ENCODE data around the gene TAC3.

The TAC3 gene

DNA sequence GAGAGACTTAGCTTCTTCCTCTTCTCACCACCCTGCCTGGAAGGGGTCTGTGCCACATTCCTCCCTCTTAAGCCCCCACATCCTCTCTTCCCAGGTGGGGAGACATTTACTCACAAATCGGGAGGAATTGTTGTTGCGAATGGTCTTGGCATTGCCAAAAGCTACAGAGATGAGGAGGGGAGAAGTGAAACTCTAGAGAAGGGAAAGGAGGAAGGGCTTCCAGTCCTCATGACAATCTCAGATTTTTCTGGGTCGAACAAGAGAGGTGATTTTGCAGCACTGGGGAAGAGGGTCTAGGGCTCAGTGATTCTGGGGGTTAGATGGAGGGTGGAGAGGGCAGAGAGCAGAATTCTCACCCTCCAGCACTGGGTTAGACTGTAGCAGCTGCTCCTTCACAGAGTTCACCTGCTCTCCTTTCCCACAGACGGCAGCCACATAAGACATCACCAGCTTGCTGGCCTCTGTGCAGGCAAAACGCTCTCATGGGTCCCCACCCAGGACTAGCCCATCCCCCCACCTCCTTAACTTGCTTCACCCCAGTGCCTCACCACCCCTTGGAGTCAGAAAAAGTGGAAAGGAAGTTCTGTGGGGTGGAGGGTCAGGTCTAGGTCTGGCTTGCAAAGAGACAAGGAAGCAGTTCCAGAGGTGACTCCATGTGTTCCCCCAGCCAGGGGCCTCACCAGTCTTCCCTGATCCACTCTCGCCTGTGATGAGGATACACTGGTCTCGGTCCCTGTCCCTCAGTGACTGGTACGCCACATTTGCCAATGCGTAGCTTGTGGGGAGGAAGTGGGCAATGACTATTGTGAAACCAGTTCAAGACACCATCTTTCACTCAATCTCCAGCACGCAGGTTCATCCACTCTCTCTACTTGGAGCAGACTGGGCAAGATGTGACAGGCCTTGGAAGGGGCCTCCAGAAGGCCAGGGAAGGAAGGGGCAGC, 30.9 kb upstream of the TAC3 start:
- Histone ChIP-seq H3K9me3 (ENCODE audit: severe bottlenecking) (no peaks in the 10 kb centered on the region), H3K4me3 (ENCODE audit: low read depth, low read length) (no peak overlapping the region), H3K36me3 (no peaks in the 10 kb centered on the region), H3K27ac (no peak overlapping the region), H3K27me3 (ENCODE audit: insufficient read depth, low read depth, severe bottlenecking) (no peaks in the 10 kb centered on the region)
- DNase-seq, result no peak
- TF ChIP-seq, protein P1, sequence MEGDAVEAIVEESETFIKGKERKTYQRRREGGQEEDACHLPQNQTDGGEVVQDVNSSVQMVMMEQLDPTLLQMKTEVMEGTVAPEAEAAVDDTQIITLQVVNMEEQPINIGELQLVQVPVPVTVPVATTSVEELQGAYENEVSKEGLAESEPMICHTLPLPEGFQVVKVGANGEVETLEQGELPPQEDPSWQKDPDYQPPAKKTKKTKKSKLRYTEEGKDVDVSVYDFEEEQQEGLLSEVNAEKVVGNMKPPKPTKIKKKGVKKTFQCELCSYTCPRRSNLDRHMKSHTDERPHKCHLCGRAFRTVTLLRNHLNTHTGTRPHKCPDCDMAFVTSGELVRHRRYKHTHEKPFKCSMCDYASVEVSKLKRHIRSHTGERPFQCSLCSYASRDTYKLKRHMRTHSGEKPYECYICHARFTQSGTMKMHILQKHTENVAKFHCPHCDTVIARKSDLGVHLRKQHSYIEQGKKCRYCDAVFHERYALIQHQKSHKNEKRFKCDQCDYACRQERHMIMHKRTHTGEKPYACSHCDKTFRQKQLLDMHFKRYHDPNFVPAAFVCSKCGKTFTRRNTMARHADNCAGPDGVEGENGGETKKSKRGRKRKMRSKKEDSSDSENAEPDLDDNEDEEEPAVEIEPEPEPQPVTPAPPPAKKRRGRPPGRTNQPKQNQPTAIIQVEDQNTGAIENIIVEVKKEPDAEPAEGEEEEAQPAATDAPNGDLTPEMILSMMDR (IDR thresholded peaks at IDR 0.05; ENCODE audit: low read depth, low read length), result no peak

DNA sequence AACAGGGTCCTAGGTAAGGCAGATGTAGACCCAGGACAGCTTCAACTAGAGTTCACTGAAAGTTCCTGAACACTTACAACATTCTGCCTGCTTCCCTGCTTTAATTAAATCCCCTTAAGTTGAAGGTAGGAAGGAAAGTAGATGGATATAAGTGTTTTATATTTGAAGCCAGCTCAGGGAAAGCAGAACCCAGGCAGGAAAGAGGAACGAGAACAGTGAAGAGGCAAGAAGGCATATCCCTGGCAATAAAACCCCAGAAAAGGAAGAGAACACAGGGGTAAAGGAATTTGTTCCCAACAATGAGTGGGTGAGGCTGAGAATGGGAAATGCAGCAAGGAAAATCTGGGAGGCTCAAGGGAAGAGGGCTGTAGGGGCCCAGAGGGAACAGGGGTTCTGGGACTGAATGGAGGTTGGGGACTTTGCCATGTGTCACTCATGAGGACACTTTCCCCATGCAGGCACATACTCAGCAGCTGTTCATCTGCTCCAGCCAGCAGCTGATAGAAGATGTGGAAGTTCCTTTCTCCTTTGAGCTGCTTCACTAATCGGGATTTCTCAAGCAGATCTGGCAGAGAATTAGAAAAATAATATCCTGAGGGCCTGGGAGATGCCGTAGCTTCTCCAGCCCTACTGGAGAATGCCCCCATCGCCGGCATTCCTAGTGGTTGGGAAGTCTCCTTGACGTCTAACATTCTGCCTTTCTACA, 29.9 kb upstream of the TAC3 start:
- no peak for DNase-seq
- Histone ChIP-seq H3K27me3 (ENCODE audit: insufficient read depth, low read depth, severe bottlenecking) (no peaks in the 10 kb centered on the region), H3K9me3 (ENCODE audit: severe bottlenecking) (no peaks in the 10 kb centered on the region), H3K36me3 (no peaks in the 10 kb centered on the region), H3K27ac (no peak overlapping the region), H3K4me3 (ENCODE audit: low read depth, low read length) (no peak overlapping the region)
- TF ChIP-seq, protein P1 (IDR thresholded peaks at IDR 0.05; ENCODE audit: low read depth, low read length), result no peak

DNA sequence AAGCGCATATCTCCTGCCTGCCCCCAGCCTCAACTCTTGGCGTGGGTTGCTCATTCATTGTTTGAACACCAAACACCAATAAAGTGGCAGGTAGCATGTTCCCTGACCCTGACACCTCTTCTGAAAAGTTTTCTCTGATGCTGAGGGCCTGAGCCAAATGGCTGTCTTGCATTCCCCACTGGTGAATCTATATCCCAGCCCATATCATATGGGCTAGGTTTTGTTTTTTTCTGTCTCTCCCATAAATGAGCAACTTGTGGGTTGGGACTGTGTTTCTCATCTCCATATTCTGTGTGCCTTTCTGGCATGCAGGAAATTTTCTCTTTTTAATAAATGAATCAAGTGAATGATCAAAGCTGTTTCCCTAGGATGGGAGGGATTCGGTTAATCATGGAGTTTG, 28.6 kb upstream of the TAC3 start:
- TF ChIP-seq, protein P1 (IDR thresholded peaks at IDR 0.05; ENCODE audit: low read depth, low read length), result no peak
- H3K27ac ChIP-seq, result no peak overlapping the region
- no peak for DNase-seq
- H3K27me3 ChIP-seq (ENCODE audit: insufficient read depth, low read depth, severe bottlenecking), result no peaks in the 10 kb centered on the region
- no peaks in the 10 kb centered on the region for H3K36me3 ChIP-seq
- H3K4me3 ChIP-seq (ENCODE audit: low read depth, low read length), result no peak overlapping the region
- H3K9me3 ChIP-seq (ENCODE audit: severe bottlenecking), result no peaks in the 10 kb centered on the region

DNA sequence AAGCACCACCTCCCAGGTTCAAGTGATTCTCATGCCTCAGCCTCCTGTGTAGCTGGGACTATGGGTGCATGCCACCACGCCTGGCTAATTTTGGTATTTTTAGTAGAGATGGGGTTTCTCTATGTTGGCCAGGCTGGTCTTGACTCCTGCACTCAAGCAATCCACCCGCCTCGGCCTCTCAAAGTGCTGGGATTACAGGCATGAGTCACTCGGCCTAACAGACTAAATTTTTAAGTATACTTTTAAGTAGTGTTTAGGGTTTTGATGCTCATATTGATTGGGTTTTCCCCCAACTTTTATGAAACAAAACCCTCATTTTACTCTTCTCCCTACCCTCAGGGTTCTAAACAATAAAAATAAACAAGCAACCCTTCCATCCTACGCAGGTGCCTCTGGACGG, 28.1 kb upstream of the TAC3 start:
- no peaks in the 10 kb centered on the region for H3K27me3 ChIP-seq (ENCODE audit: insufficient read depth, low read depth, severe bottlenecking)
- H3K36me3 ChIP-seq, result no peaks in the 10 kb centered on the region
- no peak overlapping the region for H3K4me3 ChIP-seq (ENCODE audit: low read depth, low read length)
- TF ChIP-seq, protein P1 (IDR thresholded peaks at IDR 0.05; ENCODE audit: low read depth, low read length), result no peak
- DNase-seq, result no peak
- no peaks in the 10 kb centered on the region for H3K9me3 ChIP-seq (ENCODE audit: severe bottlenecking)
- H3K27ac ChIP-seq, result no peak overlapping the region

DNA sequence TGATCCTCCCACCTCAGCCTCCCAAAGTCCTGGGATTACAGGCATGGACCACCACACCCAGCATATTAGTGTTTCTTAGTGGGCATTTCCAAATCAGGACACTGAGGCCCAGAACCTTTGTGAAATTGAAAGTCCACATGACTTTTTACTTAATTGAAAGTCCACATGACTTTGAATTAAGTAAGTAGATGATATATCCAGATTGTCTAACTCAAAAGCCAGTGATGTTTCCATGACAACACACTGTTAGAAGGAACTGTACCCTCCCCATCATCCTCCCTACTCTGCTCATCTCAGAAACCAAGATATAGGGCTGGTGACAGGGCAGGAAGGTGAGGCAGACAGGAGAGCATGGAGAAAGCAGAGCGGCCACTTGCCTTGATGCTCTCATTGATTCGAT, 26.4 kb upstream of the TAC3 start:
- no peaks in the 10 kb centered on the region for H3K27me3 ChIP-seq (ENCODE audit: insufficient read depth, low read depth, severe bottlenecking)
- DNase-seq, result no peak
- H3K27ac ChIP-seq, result no peak overlapping the region
- no peaks in the 10 kb centered on the region for H3K9me3 ChIP-seq (ENCODE audit: severe bottlenecking)
- H3K36me3 ChIP-seq, result no peaks in the 10 kb centered on the region
- TF ChIP-seq, protein P1 (IDR thresholded peaks at IDR 0.05; ENCODE audit: low read depth, low read length), result no peak
- no peak overlapping the region for H3K4me3 ChIP-seq (ENCODE audit: low read depth, low read length)
